GM18517 (cell line): ENCODE measurements around the gene CCDC18.

ENCODE experiments used
- ATAC-seq: cut with Tn5 transposase; IDR thresholded peaks from one replicate; pipeline ENCODE4 v1.9.1; 2021; ENCODE audit warnings: mild to moderate bottlenecking, moderate library complexity; ENCODE audit not compliant: unreplicated experiment

CCDC18 gene

GRCh38 chr1:93296555-93297154 is 116.1 kb downstream of the CCDC18 start:
- ATAC-seq: no peak

GRCh38 chr1:93301131-93301530 is 120.6 kb downstream of the CCDC18 start:
- ATAC-seq: no peak

DNA sequence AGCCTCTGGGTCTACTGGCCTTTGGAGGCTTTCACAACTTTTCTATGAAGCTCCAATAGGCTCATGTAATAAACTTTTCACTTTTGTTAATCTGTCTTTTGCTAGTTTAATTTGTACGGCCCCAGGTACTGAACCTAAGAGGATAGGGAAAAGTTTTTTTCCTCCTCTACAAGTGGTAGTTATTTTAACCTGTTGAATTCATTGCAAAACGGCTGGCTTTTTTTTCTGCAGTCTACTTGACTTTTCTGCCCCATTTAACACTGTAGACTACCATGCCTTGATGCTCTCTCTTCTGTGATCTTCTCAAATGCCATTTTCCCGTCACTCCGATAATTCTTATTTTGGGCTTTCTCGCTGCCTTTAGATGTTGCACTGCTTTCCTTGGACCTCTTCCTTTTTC is 121.6 kb downstream of the CCDC18 start:
- ATAC-seq: no peak

DNA sequence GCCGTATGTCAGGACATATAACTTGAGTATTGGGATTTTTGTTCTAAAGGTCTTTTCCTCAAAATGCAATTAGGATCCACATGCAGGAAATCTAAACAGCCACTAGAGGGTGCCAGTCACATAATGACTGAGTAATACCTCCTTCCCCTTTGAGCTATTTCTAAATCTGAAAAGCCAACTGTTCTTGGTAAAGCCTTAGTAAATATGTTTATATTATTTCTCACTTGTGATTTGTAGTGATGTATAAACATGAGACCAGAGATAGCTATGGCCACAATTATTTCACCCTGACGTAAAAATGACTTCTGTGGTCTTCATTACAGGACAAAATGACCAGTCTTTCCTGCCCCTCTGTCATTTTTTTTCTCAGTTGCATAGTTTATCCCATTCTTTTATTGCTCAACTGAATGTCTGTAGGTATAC is 124.2 kb downstream of the CCDC18 start:
- no peak for ATAC-seq

- ATAC-seq: no peak
These were observed 126.4 kb downstream of the CCDC18 start for GRCh38 chr1:93306920-93307319.

DNA sequence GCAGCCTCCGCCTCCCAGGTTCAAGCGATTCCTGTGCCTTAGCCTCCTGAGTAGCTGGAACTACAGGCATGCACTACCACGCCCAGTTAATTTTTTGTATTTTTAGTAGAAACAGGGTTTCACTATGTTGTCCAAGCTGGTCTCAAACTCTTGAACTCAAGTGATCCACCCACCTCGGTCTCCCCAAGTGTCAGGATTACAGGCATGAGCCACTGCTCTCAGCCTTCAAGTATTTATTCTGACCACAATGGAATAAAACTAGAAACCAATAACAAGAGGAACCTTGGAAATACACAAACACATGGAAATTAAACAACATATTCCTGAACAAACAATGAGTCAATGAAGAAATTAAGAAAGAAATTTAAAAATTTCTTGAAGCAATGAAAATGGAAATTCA is 132.5 kb downstream of the CCDC18 start:
- no peak for ATAC-seq

- no peak for ATAC-seq
These were observed 136.7 kb downstream of the CCDC18 start for GRCh38 chr1:93317207-93317606.

DNA sequence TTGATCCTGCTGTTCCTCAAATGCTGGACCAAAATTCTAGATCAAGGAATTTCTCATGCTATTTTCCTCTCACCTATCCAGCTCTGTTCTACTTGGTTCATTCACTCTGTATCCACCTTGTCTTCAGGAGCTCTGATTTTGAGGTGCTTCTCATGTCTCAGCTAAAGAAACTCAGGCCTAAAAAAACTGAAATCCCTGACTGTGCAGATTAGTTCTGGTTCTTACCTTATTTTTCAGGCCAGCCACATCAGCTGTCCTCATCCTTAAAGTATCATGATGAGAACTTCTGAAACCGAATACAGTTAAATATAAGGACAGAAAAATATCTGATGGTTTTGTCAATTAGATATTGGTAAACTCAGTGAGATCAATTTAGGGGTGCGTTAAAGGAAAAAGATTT is 137.4 kb downstream of the CCDC18 start:
- no peak for ATAC-seq

DNA sequence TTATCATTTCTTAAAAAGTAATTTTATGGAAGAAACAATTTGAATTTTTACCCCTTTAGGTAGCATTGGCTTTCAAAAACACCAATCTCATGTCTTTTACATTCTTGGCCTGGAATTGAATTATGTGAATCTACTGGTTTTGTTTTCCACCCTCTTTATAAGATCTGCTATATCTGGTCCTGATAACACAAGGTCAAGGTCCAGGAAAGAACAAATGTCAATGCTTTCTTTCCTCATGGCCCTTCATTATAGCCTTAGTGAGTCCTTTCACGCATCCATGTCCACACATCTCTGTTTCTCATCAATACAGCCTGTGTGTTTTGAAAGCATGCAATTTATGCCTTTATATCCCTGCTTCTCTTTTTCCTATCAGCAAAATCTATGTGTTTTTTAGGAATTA is 141.2 kb downstream of the CCDC18 start:
- ATAC-seq: no peak

DNA sequence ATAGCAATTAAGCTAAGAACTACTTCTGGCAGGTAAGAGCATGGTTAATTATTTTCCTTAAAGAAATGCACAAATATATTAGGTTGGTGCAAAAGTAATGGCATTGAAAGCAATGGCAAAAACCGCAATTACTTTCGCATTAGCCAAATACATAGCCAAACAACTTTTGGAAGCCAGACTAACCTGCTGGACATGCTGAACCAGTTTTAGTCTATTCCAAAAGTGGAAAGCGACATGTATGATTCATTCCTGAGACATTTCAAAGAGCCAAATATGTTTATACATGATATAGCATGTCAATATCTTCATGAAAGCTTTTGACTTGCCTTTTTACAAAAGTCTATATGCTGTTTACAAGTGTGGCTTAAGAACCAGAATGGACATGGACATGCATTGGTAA is 141.8 kb downstream of the CCDC18 start:
- ATAC-seq: no peak

GRCh38 chr1:93323185-93323820 is 142.8 kb downstream of the CCDC18 start:
- no peak for ATAC-seq

- no peak for ATAC-seq
These were observed 144.3 kb downstream of the CCDC18 start for GRCh38 chr1:93324486-93325464.
